IPS-20b (cell line): ENCODE results near the gene RTCB.

Source experiments
- H3K27ac ChIP-seq: one replicate; pipeline ENCODE4 v1.5.1; 2013; ENCODE audit warnings: low read length
- H3K27me3 ChIP-seq: 2 replicates; pipeline ENCODE4 v1.6.1; 2013; ENCODE audit warnings: mild to moderate bottlenecking, low read length, inconsistent platforms; ENCODE audit not compliant: insufficient read depth
- H3K36me3 ChIP-seq: 2 replicates; pipeline ENCODE4 v1.6.1; 2013; ENCODE audit warnings: low read depth, mild to moderate bottlenecking, inconsistent platforms, low read length, moderate library complexity; ENCODE audit not compliant: insufficient read depth
- H3K4me1 ChIP-seq: 2 replicates; pipeline ENCODE4 v1.6.1; 2013; ENCODE audit warnings: mild to moderate bottlenecking, control low read depth, inconsistent platforms, low read length, moderate library complexity; ENCODE audit not compliant: insufficient read depth
- H3K4me3 ChIP-seq: 2 replicates; pipeline ENCODE4 v1.5.1; 2013; ENCODE audit warnings: mild to moderate bottlenecking, low read length, inconsistent platforms
- H3K9ac ChIP-seq: 2 replicates; pipeline ENCODE4 v1.6.1; 2013; ENCODE audit warnings: low read depth, mild to moderate bottlenecking, inconsistent platforms, low read length, moderate library complexity
- H3K9me3 ChIP-seq: 2 replicates; pipeline ENCODE4 v1.6.1; 2013; ENCODE audit warnings: mild to moderate bottlenecking, low read depth, low read length, inconsistent platforms; ENCODE audit not compliant: insufficient read depth

RTCB gene

GRCh38 chr22:32411829-32412592, at the start of gene RTCB:
Gene RTCB, minus strand, starts transcription at chr22:32412247. Its CDS starts 91 bp downstream, at chr22:32412156.
- H3K36me3 ChIP-seq = peaks cover 20% of the 10 kb centered on the region

GRCh38 chr22:32457031-32457430, 45.0 kb upstream of the RTCB start:
- Histone ChIP-seq H3K9me3 (no peaks in the 10 kb centered on the region), H3K27ac (no peak overlapping the region), H3K27me3 (peaks cover 78% of the 10 kb centered on the region)

More at GRCh38 chr22:32411829-32412592, at the start of gene RTCB:
- peaks cover 15% of the 10 kb centered on the region for H3K27me3 ChIP-seq
- peaks cover 7% of the 10 kb centered on the region; the same call in 1 of the 2 replicates for H3K4me1 ChIP-seq
- peak within 1 kb of the TSS; percentile 87 for H3K9ac ChIP-seq
- H3K27ac ChIP-seq = no peak within 1 kb of the TSS
- H3K4me3 ChIP-seq = peak within 1 kb of the TSS; percentile 85
- no peaks in the 10 kb centered on the region for H3K9me3 ChIP-seq

DNA sequence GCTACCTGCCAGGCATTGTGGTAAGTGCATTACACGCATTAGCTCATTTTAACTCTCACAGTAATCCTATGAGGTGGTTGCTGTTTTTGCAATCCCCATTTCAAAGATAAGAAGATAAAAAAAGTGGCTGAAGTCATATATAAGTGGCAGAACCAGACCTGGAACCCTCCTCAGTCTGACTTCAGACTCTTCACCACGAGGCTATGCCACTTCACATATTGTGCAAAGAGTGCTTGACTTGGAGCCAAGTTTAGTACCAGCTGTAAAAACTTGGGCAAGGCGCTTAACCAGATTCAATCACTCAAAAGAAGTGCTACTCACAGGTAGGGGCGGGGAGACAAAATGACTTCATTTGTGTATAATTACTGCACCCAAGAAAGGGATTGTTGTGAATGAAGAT, 36.9 kb upstream of the RTCB start:
- Histone ChIP-seq H3K4me1 (no peaks in the 10 kb centered on the region), H3K9ac (no peak overlapping the region), H3K4me3 (no peak overlapping the region)

More at GRCh38 chr22:32457031-32457430, 45.0 kb upstream of the RTCB start:
- Histone ChIP-seq H3K4me3 (no peak overlapping the region), H3K4me1 (no peaks in the 10 kb centered on the region), H3K9ac (no peak overlapping the region), H3K36me3 (no peaks in the 10 kb centered on the region)

GRCh38 chr22:32446321-32446720, 34.3 kb upstream of the RTCB start:
- H3K9me3 ChIP-seq = no peaks in the 10 kb centered on the region
- no peak overlapping the region for H3K27ac ChIP-seq
- no peaks in the 10 kb centered on the region for H3K36me3 ChIP-seq
- no peak overlapping the region for H3K4me3 ChIP-seq
- H3K9ac ChIP-seq = no peak overlapping the region
- peaks cover 50% of the 10 kb centered on the region for H3K27me3 ChIP-seq
- no peaks in the 10 kb centered on the region for H3K4me1 ChIP-seq

More for the DNA sequence above, 36.9 kb upstream of the RTCB start:
- H3K36me3 ChIP-seq = no peaks in the 10 kb centered on the region
- H3K27ac ChIP-seq = no peak overlapping the region
- peaks cover 43% of the 10 kb centered on the region for H3K27me3 ChIP-seq
- H3K9me3 ChIP-seq = no peaks in the 10 kb centered on the region

DNA sequence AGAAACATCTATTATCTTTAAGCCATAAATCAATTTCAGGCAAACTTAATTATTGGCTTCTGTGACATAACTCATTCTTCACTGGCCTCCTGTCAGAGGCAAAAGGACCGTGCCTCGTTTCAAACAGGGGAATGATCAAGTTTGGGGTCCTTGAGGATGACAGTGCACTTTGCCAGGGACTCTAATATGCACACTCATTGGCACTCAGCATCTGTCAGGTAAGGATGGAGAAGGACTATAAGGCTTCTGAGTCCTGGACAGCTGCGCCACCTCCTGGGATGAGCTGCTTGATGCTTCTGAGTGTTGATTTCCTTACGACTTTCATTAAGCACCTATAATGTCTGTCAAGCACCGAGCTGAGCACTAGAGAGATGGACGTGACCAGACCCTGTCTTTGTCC, 32.0 kb upstream of the RTCB start:
- H3K27me3 ChIP-seq = peaks cover 61% of the 10 kb centered on the region
- no peak overlapping the region for H3K9ac ChIP-seq
- H3K36me3 ChIP-seq = no peaks in the 10 kb centered on the region

DNA sequence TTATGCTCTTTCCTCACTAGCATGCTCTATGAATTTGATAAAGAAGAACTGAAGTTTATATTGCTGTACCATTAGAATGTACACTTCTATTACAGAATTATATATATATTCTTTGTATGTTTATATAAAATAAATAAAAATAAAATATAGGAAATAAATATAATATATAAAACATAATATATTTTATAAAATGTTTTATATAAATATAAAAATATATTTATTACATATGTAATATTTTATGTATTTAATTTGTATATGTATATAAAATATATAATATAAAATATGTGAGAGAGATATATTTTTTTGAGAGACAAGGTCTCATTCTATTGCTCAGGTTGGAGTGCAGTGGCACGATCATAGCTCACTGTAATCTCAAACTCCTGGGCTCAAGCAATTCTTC, 18.3 kb upstream of the RTCB start:
- no peaks in the 10 kb centered on the region for H3K36me3 ChIP-seq
- H3K27ac ChIP-seq = no peak overlapping the region
- H3K9me3 ChIP-seq = no peaks in the 10 kb centered on the region
- H3K9ac ChIP-seq = no peak overlapping the region
- H3K4me1 ChIP-seq = no peaks in the 10 kb centered on the region
- H3K4me3 ChIP-seq = no peak overlapping the region
- peaks cover 48% of the 10 kb centered on the region for H3K27me3 ChIP-seq

More for the DNA sequence above, 32.0 kb upstream of the RTCB start:
- Histone ChIP-seq H3K9me3 (no peaks in the 10 kb centered on the region), H3K4me1 (no peaks in the 10 kb centered on the region), H3K27ac (no peak overlapping the region), H3K4me3 (no peak overlapping the region)

GRCh38 chr22:32426881-32427280, 14.8 kb upstream of the RTCB start:
- H3K36me3 ChIP-seq = no peaks in the 10 kb centered on the region
- 0 out of 2 replicates have a peak, but pooled peaks cover 3% of the 10 kb centered on the region for H3K4me1 ChIP-seq
- H3K27me3 ChIP-seq = peaks cover 49% of the 10 kb centered on the region
- H3K27ac ChIP-seq = no peak overlapping the region
- no peak overlapping the region for H3K4me3 ChIP-seq
- no peak overlapping the region for H3K9ac ChIP-seq
- H3K9me3 ChIP-seq = no peaks in the 10 kb centered on the region

DNA sequence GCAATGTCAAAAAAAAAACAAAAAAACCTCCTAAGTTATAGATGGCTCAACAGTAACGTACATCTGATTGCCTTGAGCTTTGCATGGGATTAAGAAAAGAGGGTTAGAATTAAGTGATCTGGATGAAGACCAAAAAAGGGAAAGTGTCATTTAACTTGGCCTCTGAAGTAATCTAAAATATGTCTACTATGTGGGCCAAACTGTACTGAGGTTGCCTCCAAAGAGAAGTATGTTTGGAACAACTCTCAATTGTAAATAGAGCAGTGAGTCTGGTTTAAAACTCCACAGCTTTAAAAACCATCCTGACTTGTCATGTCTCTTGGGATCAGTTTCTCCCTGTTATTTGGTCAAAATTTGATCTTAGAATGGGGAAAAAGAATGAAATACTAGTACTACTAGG, 11.6 kb upstream of the RTCB start:
- Histone ChIP-seq H3K27me3 (peaks cover 71% of the 10 kb centered on the region), H3K4me1 (0 out of 2 replicates have a peak, but pooled peaks cover 3% of the 10 kb centered on the region), H3K27ac (no peak overlapping the region), H3K4me3 (no peak overlapping the region), H3K36me3 (no peaks in the 10 kb centered on the region), H3K9ac (no peak overlapping the region), H3K9me3 (no peaks in the 10 kb centered on the region)

GRCh38 chr22:32422062-32422461, 10.0 kb upstream of the RTCB start:
- H3K27me3 ChIP-seq = peaks cover 80% of the 10 kb centered on the region
- 0 out of 2 replicates have a peak, but pooled peaks cover 3% of the 10 kb centered on the region for H3K4me1 ChIP-seq
- H3K9me3 ChIP-seq = no peaks in the 10 kb centered on the region
- H3K4me3 ChIP-seq = no peak overlapping the region
- H3K9ac ChIP-seq = no peak overlapping the region
- H3K27ac ChIP-seq = no peak overlapping the region
- H3K36me3 ChIP-seq = no peaks in the 10 kb centered on the region

DNA sequence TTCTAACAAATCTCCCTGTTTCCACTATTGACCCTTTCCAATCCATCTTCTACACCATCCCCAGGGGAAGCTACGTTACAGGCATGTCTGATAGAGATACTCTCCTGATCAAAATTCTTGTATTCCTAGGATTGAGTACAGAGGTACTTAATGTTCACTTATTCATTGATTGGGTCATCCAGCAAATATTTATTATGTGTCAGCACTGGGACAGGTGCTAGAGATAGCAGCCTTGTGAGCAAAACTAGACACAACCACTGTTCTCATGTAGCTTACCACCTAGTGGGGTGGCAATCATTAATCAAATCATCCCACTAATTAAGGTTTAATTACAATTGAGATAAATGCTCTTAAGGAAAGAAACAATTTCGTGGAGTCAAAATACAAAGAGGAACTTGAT, 9.4 kb upstream of the RTCB start:
- no peaks in the 10 kb centered on the region for H3K36me3 ChIP-seq
- H3K27ac ChIP-seq = no peak overlapping the region
- no peaks in the 10 kb centered on the region for H3K9me3 ChIP-seq
- no peak overlapping the region for H3K9ac ChIP-seq
- H3K27me3 ChIP-seq = peaks cover 85% of the 10 kb centered on the region
- H3K4me1 ChIP-seq = 0 out of 2 replicates have a peak, but pooled peaks cover 3% of the 10 kb centered on the region
- H3K4me3 ChIP-seq = no peak overlapping the region

GRCh38 chr22:32417906-32418305, 5.9 kb upstream of the RTCB start:
- Histone ChIP-seq H3K9me3 (no peaks in the 10 kb centered on the region), H3K4me1 (no peaks in the 10 kb centered on the region), H3K4me3 (no peak overlapping the region), H3K9ac (no peak overlapping the region), H3K27ac (no peak overlapping the region), H3K27me3 (peaks cover 66% of the 10 kb centered on the region), H3K36me3 (no peaks in the 10 kb centered on the region)

GRCh38 chr22:32416556-32417085, 4.6 kb upstream of the RTCB start:
- H3K36me3 ChIP-seq = no peaks in the 10 kb centered on the region
- H3K4me3 ChIP-seq = no peak overlapping the region
- H3K27me3 ChIP-seq = peaks cover 53% of the 10 kb centered on the region
- H3K4me1 ChIP-seq = no peaks in the 10 kb centered on the region
- H3K9ac ChIP-seq = no peak overlapping the region
- no peak overlapping the region for H3K27ac ChIP-seq
- no peaks in the 10 kb centered on the region for H3K9me3 ChIP-seq
